Ishikawa (cell line): ENCODE measurements around the gene CASTOR1.

ENCODE experiments used
- EP300 ChIP-seq: IDR thresholded peaks from 2 replicates; pipeline ENCODE4 v1.6.1; 2012; ENCODE audit warnings: borderline replicate concordance
- TEAD4 ChIP-seq: IDR thresholded peaks from 2 replicates; pipeline ENCODE4 v1.6.1; 2012
- TF ChIP-seq, protein P1 (sequence below): IDR thresholded peaks from 2 replicates; pipeline ENCODE4 v1.6.1; 2012

GRCh38 chr22:30291058-30291892 is 2.0 kb upstream of the CASTOR1 start:
- TF ChIP-seq, protein P1, sequence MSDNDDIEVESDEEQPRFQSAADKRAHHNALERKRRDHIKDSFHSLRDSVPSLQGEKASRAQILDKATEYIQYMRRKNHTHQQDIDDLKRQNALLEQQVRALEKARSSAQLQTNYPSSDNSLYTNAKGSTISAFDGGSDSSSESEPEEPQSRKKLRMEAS: no peak
- TF ChIP-seq TEAD4: peak; percentile 56
- TF ChIP-seq EP300: 0 out of 2 replicates have a peak, but pooled peaks have one; percentile 67
